C4-2B (cell line): Measurements from ENCODE around the gene BRD1.

Experiments
- H3K27ac ChIP-seq: fragments of 450-650 bp; 2 replicates; pipeline ENCODE4 v1.5.1; 2017
- ZFX ChIP-seq: fragments of 450-650 bp; IDR thresholded peaks from 2 replicates; pipeline ENCODE4 v1.6.1; 2017
- TF ChIP-seq, protein P1 (sequence below): fragments of 450-650 bp; conservative IDR thresholded peaks from 2 replicates; pipeline ENCODE4 v1.5.1; 2017; ENCODE audit warnings: mild to moderate bottlenecking

The BRD1 gene

DNA sequence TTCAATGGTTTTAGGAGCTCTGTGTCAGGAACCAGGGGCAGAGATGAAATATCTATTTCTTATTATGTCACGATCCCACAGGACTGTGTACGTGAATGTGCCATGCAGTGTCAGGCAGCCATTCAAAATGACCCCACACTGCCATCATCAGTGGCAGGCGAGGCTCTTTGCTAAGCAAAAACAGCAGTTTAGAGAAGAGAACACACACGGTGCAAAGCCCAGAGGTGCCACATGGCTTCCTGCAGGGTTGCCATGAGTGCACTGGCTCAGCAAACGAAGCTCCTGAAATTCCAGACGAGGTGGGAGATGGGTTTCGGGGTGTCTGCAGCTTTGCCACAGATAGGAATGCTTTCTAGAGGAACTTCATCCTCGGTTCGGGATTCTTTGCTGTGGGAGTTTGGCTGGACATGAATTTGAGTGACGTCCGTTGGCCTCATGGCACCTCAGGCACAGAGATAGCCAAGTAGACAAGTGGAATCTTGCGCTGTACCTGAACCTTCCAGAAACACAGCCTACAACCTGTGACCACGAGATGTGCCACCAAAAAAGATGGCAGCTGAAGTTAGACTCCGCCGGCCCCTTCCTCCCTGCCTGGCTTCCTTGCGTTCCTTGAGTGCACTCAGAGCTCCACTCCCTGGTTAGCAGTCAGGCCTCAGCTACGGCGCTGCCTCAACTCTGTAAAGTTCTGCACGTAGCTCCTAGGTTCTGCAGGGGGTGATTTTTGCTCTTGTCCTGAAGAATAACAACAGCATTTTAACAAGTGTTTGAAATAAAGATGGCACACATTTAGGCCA, 18.2 kb upstream of the BRD1 start:
- H3K27ac ChIP-seq: no peak overlapping the region

DNA sequence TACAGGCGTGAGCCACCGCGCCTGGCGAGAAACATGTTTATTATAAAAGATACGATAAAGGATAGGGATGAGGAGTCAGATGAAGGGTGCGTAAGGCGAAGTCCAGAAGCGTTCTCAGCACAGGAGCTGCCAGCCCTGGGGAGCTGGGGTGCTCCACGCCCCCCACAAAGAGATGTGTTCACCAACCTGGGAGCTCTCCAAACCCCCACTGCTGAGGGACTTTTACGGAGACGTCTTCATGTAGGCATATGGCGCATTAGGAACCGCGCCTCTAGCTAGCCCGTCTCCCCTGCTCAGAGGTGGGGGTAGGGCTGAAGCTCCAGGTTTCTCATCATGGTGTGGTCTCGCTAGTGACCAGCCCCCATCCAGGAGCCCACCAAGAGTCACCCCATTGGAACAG, 17.6 kb upstream of the BRD1 start:
- no peak overlapping the region for H3K27ac ChIP-seq
- TF ChIP-seq ZFX: no peak

More for the DNA sequence above, 18.2 kb upstream of the BRD1 start:
- TF ChIP-seq, protein P1, sequence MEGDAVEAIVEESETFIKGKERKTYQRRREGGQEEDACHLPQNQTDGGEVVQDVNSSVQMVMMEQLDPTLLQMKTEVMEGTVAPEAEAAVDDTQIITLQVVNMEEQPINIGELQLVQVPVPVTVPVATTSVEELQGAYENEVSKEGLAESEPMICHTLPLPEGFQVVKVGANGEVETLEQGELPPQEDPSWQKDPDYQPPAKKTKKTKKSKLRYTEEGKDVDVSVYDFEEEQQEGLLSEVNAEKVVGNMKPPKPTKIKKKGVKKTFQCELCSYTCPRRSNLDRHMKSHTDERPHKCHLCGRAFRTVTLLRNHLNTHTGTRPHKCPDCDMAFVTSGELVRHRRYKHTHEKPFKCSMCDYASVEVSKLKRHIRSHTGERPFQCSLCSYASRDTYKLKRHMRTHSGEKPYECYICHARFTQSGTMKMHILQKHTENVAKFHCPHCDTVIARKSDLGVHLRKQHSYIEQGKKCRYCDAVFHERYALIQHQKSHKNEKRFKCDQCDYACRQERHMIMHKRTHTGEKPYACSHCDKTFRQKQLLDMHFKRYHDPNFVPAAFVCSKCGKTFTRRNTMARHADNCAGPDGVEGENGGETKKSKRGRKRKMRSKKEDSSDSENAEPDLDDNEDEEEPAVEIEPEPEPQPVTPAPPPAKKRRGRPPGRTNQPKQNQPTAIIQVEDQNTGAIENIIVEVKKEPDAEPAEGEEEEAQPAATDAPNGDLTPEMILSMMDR: no peak
- TF ChIP-seq ZFX: no peak

DNA sequence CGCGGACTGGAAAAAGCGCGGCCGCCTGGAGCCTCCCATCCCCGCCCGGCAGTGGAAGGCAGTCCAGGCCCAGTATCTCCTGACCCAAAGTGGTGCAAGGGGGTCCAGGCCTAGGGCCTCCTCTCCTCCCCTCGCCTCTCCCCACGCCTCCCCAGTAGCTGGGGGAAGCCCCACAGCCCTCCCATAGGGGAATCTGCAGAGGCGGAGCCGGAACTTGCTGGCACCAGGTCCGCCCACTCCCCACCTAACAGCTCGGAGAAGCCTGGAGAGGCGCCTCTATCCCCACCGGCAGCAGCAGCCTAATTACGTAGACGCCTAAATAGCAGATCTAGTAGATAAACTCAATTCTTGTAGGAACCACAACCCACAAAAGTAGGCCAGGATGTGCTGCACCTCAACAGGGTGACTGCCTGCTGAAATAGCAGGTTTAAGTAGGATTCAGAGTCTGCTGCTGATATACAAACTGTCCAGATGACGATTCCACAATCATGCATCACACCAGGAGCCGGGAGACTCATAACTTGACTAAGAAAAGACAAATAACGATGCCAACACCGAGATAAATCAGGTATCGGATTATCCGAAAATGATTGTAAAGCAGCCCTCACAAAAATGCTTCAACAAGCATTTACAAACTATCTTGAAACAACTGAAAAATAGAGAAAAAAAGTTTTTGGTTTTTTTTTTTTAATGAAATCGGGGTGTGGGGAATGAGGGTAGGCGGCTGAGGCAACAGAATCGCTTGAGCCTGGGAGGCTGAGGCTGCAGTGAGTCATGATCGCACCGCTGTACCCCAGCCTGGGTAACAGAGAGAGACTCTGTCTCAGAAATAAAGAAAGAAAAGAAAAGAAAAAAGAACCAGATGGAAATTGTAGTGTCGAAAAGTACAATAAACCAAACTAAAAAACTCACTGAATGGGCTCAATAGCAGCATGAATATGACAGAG, 11.4 kb upstream of the BRD1 start:
- H3K27ac ChIP-seq: no peak overlapping the region
- TF ChIP-seq, protein P1: no peak
- TF ChIP-seq ZFX: no peak

DNA sequence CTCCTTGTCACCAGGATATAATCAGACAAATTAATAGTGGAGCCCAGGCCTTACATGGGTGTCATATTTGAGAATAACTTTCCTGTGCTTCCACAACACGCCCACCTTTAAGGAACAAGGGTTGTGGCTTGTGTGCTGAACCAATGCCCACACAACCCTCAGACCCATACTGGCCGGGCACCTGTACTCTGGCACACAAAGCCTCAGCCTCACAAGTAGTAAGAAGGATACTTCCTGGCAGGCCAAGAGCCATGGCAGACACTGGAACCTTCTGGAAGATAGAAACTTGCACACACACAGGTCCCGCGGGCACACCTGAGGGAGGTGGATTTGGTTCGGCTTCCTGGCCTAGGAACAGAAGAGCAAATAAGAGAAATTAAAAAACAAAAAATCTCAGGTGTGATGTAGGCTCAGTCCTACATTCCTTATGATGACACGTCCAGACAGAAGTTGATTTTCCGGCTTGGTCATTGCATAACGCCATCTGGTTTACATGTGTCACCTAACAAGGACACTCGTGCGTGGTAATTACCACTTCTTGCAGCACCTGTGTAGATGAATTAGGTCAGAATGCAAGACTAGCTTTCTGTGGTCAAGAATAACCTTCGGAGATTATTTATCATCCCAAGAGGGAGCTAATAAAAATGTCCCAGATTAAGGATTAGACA, 5.8 kb upstream of the BRD1 start:
- H3K27ac ChIP-seq: peak overlapping the region; percentile 46
- TF ChIP-seq ZFX: no peak
- TF ChIP-seq, protein P1: no peak

DNA sequence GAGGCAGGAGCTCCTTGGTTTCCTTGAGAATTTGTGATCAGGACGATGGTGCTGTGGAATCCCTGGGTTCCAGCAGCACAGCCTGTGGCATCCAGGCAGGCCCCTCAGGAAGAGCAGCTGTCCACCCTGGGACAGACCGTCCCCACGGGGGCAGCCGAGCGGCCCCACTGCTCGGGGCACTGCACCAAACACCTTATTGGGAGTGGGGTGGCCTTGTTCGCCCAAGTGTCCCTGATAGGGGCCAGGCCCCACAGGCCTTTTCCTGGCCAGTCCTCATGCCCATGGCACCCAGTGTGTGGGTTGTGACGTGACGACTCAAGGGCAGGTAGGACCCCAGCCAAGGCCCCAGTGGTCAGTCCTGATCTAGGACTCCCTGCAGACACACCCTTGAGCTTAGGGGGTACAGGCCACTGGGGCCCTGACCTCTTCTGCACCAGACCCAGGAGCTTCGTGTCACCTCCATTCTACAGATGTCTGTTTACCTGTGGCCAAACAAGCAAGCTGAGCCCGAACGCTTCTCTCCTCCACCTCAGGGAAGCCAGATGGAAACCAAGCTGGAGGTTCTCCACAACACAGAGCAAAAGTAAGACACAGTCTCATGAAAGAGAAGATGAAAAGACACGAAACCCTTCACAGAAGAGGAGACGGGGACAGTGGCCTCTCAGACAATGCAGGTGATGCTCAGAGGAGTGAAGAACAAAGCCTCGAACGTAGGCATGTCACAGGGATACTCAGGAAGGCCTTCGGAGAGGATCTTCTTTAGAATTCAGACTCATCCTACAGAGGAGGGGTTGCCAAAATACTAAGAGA, 1.6 kb upstream of the BRD1 start:
- H3K27ac ChIP-seq: no peak overlapping the region
- TF ChIP-seq ZFX: no peak
- TF ChIP-seq, protein P1: no peak

DNA sequence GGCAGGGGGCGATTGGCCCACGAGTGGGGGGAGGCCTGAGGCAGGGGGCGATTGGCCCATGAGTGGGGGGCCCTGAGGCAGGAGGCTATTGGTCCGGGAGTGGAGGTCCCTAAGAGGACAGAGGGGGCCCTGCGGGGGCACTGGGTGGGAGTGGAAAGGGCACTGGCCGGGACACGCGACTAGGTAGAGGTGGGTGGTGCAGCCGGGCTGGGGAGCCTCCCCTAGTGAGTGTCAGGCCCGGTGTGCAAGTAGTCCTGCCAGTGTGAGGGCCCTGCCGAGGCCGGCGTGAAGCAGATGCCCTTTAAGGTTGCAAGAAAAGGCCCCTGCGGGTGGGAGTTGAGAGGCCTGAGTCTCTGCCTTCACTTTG, 909 bp upstream of the BRD1 start:
- peak overlapping the region; percentile 83 for H3K27ac ChIP-seq
- TF ChIP-seq, protein P1: no peak
- TF ChIP-seq ZFX: no peak

DNA sequence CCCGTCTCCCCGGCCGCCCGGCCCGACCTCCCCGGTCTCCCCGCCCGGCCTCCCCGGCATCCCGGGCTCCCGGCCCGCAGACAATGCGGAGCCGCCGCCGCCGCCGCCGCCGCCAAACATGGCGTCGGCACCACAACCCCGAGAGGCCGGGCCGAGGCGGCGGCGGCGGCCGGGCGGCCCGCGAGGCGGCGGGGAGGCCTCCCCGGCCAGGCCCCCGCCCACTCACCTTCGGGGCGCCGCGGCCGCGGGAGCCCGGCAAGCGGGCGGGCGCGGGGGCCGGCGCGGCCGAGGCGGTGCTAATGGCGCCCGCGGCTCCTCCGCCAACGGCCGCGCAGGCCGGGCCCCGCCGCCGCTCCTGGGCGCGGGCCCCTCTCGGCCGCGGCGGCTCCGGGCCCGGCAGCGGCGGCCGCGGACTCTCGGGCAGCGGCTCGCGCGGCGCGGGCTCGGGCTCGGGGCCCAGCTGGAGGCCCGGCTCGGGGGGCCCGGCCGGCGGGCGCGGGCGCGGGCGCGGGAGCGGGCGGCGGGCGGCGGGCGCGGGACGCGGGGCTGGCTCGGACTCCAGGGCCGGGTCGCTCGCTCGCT, 311 bp downstream of the BRD1 start:
- H3K27ac ChIP-seq: peak overlapping the region; percentile 83
- peak; percentile 91; the same call in 1 of the 2 replicates for TF ChIP-seq ZFX
- TF ChIP-seq, protein P1: no peak
